A673 (cell line): Measurements from ENCODE around the gene EPB41L4B. TPM values are rescaled to one million over a fixed set of nuclear protein-coding genes. Genes with fewer than 3 reads are reported as not detected.

Experiments used
- BruUV-seq: library from RNA; stranded (reverse); fragments of 400-500 nt; replicated peaks from 2 replicates; lab custom pipeline; 2021; lab: Mats Ljungman, UMichigan
- CTCF ChIA-PET: fragments of 300-600 bp; sonication (Branson Sonifier 250); formaldehyde crosslinking; loops from one replicate; lab custom pipeline; 2022; ENCODE audit warnings: antibody characterized with exemption; lab: Charles Lee
- POLR2A ChIA-PET: fragments of 300-600 bp; sonication (Branson Sonifier 250); formaldehyde crosslinking; loops from one replicate; lab custom pipeline; 2022; ENCODE audit warnings: antibody characterized with exemption; ENCODE audit not compliant: low non-redundant PET; lab: Charles Lee
- DNase-seq: peaks from one replicate; pipeline ENCODE4 v3.0.0-alpha.2; 2015; ENCODE audit warnings: low spot score
- H3K27ac ChIP-seq: fragments of 200-600 bp; sonication (generic); 2 replicates; pipeline ENCODE4 v1.5.1; 2016; ENCODE audit warnings: mixed run types, low read depth, mild to moderate bottlenecking, mixed read lengths, antibody characterized with exemption, low read length; ENCODE audit not compliant: poor library complexity, severe bottlenecking
- H3K27me3 ChIP-seq: fragments of 200-600 bp; sonication (generic); replicated peaks from 2 replicates; pipeline ENCODE4 v1.6.1; 2017; ENCODE audit warnings: mixed run types, low read depth, mild to moderate bottlenecking, mixed read lengths, antibody characterized with exemption, low read length; ENCODE audit not compliant: insufficient read depth, poor library complexity
- H3K36me3 ChIP-seq: fragments of 200-600 bp; sonication (generic); 2 replicates; pipeline ENCODE4 v1.6.1; 2016; ENCODE audit warnings: mixed run types, mild to moderate bottlenecking, mixed read lengths, antibody characterized with exemption, low read length; ENCODE audit not compliant: insufficient read depth, poor library complexity, severe bottlenecking
- H3K4me1 ChIP-seq: fragments of 200-600 bp; sonication (generic); 2 replicates; pipeline ENCODE4 v1.6.1; 2017; ENCODE audit warnings: mixed run types, mild to moderate bottlenecking, mixed read lengths, antibody characterized with exemption, low read length; ENCODE audit not compliant: insufficient read depth, poor library complexity, severe bottlenecking
- H3K4me3 ChIP-seq: fragments of 200-600 bp; sonication (generic); 2 replicates; pipeline ENCODE4 v1.5.1; 2016; ENCODE audit warnings: low read depth, mixed run types, mild to moderate bottlenecking, mixed read lengths, low read length; ENCODE audit not compliant: poor library complexity, severe bottlenecking
- H3K9me3 ChIP-seq: fragments of 200-600 bp; sonication (generic); 2 replicates; pipeline ENCODE4 v1.6.1; 2016; ENCODE audit warnings: mixed run types, low read depth, mild to moderate bottlenecking, mixed read lengths, antibody characterized with exemption, low read length; ENCODE audit not compliant: poor library complexity, severe bottlenecking
- CTCF ChIP-seq: fragments of 300-800, 200-600 bp; sonication (generic); conservative IDR thresholded peaks from 2 replicates; pipeline ENCODE4 v1.5.1; 2017; ENCODE audit warnings: low read depth, mild to moderate bottlenecking, antibody characterized with exemption, low read length, moderate library complexity, mixed read lengths
- EZH2 ChIP-seq: fragments of 200-600 bp; sonication (generic); IDR thresholded peaks from 2 replicates; pipeline ENCODE4 v1.6.1; 2017; ENCODE audit warnings: borderline replicate concordance, low read depth, mild to moderate bottlenecking, mixed read lengths, antibody characterized with exemption, low read length; ENCODE audit not compliant: poor library complexity, severe bottlenecking
- intact Hi-C: fragments of 100-400 bp; cut with micrococcal nuclease; formaldehyde crosslinking; loops from one replicate; pipeline ENCODE4 v1.10.0; 2022; ENCODE audit not compliant: unreplicated experiment
- total RNA-seq: library from RNA; stranded (reverse); gene quantifications from 2 replicates; pipeline ENCODE4 v1.2.3, GENCODE V29; 2021

EPB41L4B gene
- total RNA-seq, 1 experiment from 2014 or later: not detected

DNA sequence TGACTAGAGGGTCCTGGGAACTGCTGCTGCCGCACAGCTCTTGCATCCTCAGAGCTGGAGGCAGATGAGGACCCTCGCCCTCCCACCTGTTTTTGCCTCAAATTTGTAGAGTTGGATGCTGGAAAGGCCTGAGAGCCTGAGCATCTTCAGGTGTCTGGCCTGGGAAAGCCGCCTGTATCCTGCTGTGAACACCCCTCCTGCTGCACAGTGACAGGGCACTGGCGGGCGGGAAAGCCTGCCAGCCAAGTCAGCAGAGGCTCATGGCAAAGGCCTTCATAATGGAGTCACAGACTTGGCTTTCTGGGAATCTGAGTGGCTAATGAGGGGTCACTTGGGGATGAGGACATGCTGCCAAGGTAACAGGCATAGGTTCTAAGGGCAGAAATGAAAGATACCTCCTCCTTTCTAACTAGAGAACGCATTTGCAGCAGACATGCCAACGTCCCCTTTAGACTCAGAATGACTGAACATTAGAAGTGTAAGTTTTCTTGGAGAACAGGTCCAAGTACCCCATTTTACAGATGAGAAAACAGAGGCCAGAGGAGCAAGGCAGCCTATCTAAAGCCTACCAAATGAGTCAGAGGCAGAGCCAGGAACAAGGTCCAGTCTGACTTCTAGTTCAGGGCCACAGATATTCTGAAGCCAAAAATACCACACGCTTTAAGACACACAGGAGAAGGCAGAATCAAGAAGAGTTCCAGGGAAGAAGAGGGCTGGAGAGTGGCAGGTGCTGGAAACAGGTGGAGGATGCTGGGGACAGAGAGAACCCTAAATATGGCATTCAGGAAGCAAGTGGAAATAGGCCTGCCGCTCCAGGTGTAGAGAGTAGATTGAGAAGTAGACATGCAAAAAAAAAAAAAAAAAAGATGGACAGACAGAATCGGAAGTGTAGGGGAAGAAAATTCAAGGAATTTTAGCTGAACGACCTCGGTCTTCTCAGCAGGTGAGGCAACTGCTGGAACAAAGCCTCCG lies 44.1 kb downstream of the EPB41L4B start:
- no peaks in the 10 kb centered on the region for H3K9me3 ChIP-seq
- POLR2A ChIA-PET: no interaction called here
- BruUV-seq: no TSS peak
- DNase-seq: no peak
- CTCF ChIA-PET: no interaction called here
- no peaks in the 10 kb centered on the region for H3K4me1 ChIP-seq
- TF ChIP-seq EZH2 (no peak), CTCF (no peak)
- no peaks in the 10 kb centered on the region for H3K27me3 ChIP-seq
- intact Hi-C loops: no loop called here
- H3K36me3 ChIP-seq: no peaks in the 10 kb centered on the region
- no peak overlapping the region for H3K4me3 ChIP-seq
- no peak overlapping the region for H3K27ac ChIP-seq

DNA sequence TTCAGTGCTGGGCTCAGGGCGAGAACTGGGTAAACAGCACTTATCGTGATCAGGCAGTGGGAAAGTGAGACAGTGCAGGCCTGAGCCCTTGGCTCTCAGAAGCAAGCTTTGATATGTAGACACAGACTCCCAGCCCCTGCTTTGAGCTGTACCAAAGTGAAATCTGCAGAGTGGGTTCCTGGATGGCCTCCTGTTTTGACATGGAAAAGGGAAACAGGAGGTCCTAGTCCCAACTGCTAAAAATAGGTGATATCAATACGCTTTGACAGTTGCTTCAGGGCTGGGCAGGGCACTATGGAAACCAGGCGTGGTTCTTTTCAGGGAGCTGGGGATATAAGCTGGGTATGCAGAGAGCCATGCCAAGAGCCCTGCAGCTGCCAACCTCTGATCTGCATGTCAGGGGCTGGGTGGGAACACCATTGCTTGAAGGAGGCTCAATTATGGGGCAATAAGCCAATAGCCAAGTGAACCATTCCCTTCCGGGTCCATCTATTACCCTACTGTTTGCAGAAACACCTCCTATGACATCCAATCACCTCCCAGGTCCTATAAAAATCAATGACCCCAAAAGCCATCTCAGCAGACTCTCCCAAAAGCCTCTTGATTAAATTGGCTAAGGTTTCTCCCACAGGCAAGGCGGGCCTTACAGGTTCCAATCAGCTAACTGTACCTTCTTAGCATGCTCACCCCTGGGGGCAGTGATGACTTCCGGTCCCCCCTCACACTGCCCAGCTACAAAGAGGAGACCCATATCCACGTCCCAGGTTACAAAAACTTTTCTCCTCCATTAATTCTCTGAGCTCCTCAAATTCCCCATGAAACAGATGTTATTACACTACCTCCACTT lies 45.8 kb downstream of the EPB41L4B start:
- Histone ChIP-seq H3K27me3 (no peaks in the 10 kb centered on the region), H3K4me1 (no peaks in the 10 kb centered on the region), H3K9me3 (no peaks in the 10 kb centered on the region), H3K27ac (no peak overlapping the region), H3K36me3 (no peaks in the 10 kb centered on the region), H3K4me3 (no peak overlapping the region)
- DNase-seq: no peak
- ChIA-PET CTCF (no interaction called here), POLR2A (no interaction called here)
- TF ChIP-seq CTCF (no peak), EZH2 (no peak)
- intact Hi-C loops: no loop called here
- BruUV-seq: no TSS peak

DNA sequence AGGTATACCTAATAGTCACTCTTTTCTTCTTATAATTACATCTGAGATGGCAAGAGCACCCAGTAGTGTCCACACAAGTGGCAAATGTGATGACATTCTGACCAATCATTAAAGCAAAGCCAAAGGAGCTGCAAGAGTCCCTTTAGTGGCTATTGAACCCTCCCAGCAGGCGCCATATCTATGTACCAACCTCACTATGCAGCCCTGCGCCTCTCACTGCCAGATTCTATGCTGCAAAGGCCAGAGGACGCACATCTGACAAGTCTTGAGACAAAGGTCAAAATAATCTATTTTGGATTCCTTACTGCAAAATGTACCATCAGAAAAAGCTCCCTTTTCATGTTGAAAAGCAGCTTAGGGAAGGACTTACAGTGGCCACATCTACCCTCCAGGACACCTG lies 47.0 kb downstream of the EPB41L4B start:
- no peak for TF ChIP-seq CTCF
- no peak for TF ChIP-seq EZH2

More for the DNA sequence above, 47.0 kb downstream of the EPB41L4B start:
- H3K4me3 ChIP-seq: no peak overlapping the region
- intact Hi-C loops: no loop called here
- H3K27me3 ChIP-seq: no peaks in the 10 kb centered on the region
- H3K36me3 ChIP-seq: no peaks in the 10 kb centered on the region
- DNase-seq: no peak
- POLR2A ChIA-PET: no interaction called here
- H3K27ac ChIP-seq: no peak overlapping the region
- no TSS peak for BruUV-seq
- H3K4me1 ChIP-seq: no peaks in the 10 kb centered on the region
- CTCF ChIA-PET: no interaction called here
- no peaks in the 10 kb centered on the region for H3K9me3 ChIP-seq
